OCI-LY1 (cell line): ENCODE measurements around the gene GFPT1.

Experiments
- CTCF ChIP-seq: fragments of 200-600 bp; sonication (generic), shearing (Covaris generic); IDR thresholded peaks from 2 replicates; pipeline ENCODE4 v1.5.1; 2017; ENCODE audit warnings: mild to moderate bottlenecking, antibody characterized with exemption, low read length, moderate library complexity, mixed read lengths
- EZH2 ChIP-seq: fragments of 200-600 bp; sonication (generic), shearing (Covaris generic); IDR thresholded peaks from 2 replicates; pipeline ENCODE4 v1.8.0; 2017; ENCODE audit warnings: borderline replicate concordance, mixed run types, mild to moderate bottlenecking, antibody characterized with exemption, low read length, moderate library complexity, mixed read lengths

- TF ChIP-seq CTCF (no peak), EZH2 (no peak)
Observed at GRCh38 chr2:69381337-69381737, 5.7 kb downstream of the GFPT1 start.
